BE2C (cell line): ENCODE results near the gene ANGPTL8.

Experiments used
- DNase-seq: peaks from one replicate; pipeline ENCODE4 v3.0.0-alpha.2; 2020
- H3K27me3 ChIP-seq: fragments of 250-450 bp; sonication (Bioruptor Pico); 2 replicates; pipeline ENCODE4 v1.5.1; 2020; ENCODE audit warnings: mild to moderate bottlenecking
- H3K36me3 ChIP-seq: fragments of 250-450 bp; sonication (Bioruptor Pico); 2 replicates; pipeline ENCODE4 v1.5.1; 2020; ENCODE audit warnings: mild to moderate bottlenecking
- H3K4me1 ChIP-seq: fragments of 250-450 bp; sonication (Bioruptor Pico); 2 replicates; pipeline ENCODE4 v1.5.1; 2020
- H3K4me3 ChIP-seq: 2 replicates; pipeline ENCODE4 v1.5.1; 2011; ENCODE audit warnings: low read depth, low read length
- H3K9me3 ChIP-seq: fragments of 250-450 bp; sonication (Bioruptor Pico); 2 replicates; pipeline ENCODE4 v1.5.1; 2020
- CTCF ChIP-seq: IDR thresholded peaks from 2 replicates; pipeline ENCODE4 v1.5.1; 2012; ENCODE audit warnings: mild to moderate bottlenecking, low read depth, low read length

ANGPTL8 gene

DNA sequence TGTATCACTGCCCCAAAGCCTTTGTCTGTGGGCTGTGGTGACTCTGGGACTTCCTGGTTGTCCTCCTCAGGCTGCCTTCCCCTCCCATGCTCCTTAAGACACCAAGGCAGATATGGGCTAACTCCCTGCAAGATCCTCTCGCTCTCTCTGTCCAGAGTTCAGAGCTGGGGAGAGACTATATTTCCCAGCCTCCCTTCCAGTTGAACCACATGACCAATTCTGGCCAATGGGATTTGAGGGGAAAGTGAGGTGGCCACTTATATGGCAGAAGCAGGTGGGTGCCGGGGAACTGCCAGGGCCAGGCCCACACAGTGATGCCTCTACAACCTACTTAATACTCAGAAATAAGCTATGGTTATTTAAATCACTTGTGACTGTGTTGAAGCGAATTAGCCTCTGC is 16.2 kb upstream of the ANGPTL8 start:
- Histone ChIP-seq H3K27me3 (no peaks in the 10 kb centered on the region), H3K9me3 (peaks cover 2% of the 10 kb centered on the region; the same call in 1 of the 2 replicates), H3K4me3 (no peak overlapping the region), H3K4me1 (no peaks in the 10 kb centered on the region), H3K36me3 (no peaks in the 10 kb centered on the region)
- no peak for DNase-seq
- no peak for TF ChIP-seq CTCF

GRCh38 chr19:11224429-11224828 is 15.0 kb upstream of the ANGPTL8 start:
- no peak for DNase-seq
- no peak for TF ChIP-seq CTCF
- Histone ChIP-seq H3K4me3 (no peak overlapping the region), H3K36me3 (no peaks in the 10 kb centered on the region), H3K9me3 (peaks cover 2% of the 10 kb centered on the region; the same call in 1 of the 2 replicates), H3K27me3 (no peaks in the 10 kb centered on the region), H3K4me1 (no peaks in the 10 kb centered on the region)

GRCh38 chr19:11225172-11225571 is 14.2 kb upstream of the ANGPTL8 start:
- Histone ChIP-seq H3K27me3 (no peaks in the 10 kb centered on the region), H3K9me3 (peaks cover 2% of the 10 kb centered on the region; the same call in 1 of the 2 replicates), H3K4me1 (no peaks in the 10 kb centered on the region), H3K36me3 (no peaks in the 10 kb centered on the region), H3K4me3 (no peak overlapping the region)
- TF ChIP-seq CTCF: no peak
- no peak for DNase-seq

GRCh38 chr19:11225815-11226214 is 13.6 kb upstream of the ANGPTL8 start:
- no peak for TF ChIP-seq CTCF
- no peaks in the 10 kb centered on the region for H3K27me3 ChIP-seq
- no peaks in the 10 kb centered on the region for H3K4me1 ChIP-seq
- no peak overlapping the region for H3K4me3 ChIP-seq
- peaks cover 2% of the 10 kb centered on the region; the same call in 1 of the 2 replicates for H3K9me3 ChIP-seq
- no peak for DNase-seq
- no peaks in the 10 kb centered on the region for H3K36me3 ChIP-seq

GRCh38 chr19:11226716-11227166 is 12.7 kb upstream of the ANGPTL8 start:
- DNase-seq: no peak
- peaks cover 2% of the 10 kb centered on the region; the same call in 1 of the 2 replicates for H3K9me3 ChIP-seq
- no peaks in the 10 kb centered on the region for H3K4me1 ChIP-seq
- no peak for TF ChIP-seq CTCF
- H3K4me3 ChIP-seq: no peak overlapping the region
- H3K27me3 ChIP-seq: no peaks in the 10 kb centered on the region
- no peaks in the 10 kb centered on the region for H3K36me3 ChIP-seq

DNA sequence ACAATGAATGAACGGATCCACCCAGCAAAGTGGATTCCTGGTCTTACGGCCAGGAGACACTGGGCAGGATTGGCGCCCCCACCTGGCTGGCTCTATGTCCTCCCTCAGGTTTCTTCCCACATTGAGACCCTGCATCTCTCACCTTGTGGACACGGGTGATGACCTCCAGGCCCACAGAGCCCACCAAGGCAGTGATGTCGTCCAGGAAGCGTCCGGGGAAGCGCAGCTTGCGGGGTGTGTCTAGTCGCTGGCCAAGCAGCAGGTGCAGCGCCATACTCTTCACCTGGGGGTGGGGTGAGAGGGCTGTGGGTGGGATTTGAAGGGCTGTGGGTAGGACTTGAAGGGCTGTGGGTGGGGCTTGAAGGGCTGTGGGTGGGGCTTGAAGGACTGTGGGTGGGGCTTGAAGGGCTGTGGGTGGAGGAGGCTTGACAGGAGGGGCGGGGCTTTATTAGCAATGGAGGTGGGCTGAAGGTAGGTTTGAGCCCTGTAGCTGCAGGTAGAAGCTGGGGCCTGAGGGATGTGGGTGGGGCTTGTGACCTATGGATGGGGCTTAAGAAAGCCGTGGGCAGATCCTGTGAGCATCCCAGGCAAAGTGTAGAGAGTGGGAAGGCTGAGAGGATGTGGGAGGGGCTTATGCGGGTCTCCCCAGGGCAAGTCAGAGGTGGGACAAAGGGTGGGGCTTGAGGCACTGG is 12.1 kb upstream of the ANGPTL8 start:
- Histone ChIP-seq H3K9me3 (peaks cover 2% of the 10 kb centered on the region; the same call in 1 of the 2 replicates), H3K36me3 (no peaks in the 10 kb centered on the region), H3K4me3 (no peak overlapping the region), H3K27me3 (no peaks in the 10 kb centered on the region), H3K4me1 (no peaks in the 10 kb centered on the region)
- 0 out of 2 replicates have a peak, but pooled peaks have one; percentile 12 for TF ChIP-seq CTCF
- peak; percentile 45 for DNase-seq
